ENCODE data around the gene PYDC1. TPM values are rescaled to one million over a fixed set of nuclear protein-coding genes. Genes with fewer than 3 reads are reported as not detected.

PYDC1 gene
- total and polyA plus RNA-seq, 2 donors (not counting 3 experiments of a cell fraction or from before 2014, with no cell fraction given), result not detected

DNA sequence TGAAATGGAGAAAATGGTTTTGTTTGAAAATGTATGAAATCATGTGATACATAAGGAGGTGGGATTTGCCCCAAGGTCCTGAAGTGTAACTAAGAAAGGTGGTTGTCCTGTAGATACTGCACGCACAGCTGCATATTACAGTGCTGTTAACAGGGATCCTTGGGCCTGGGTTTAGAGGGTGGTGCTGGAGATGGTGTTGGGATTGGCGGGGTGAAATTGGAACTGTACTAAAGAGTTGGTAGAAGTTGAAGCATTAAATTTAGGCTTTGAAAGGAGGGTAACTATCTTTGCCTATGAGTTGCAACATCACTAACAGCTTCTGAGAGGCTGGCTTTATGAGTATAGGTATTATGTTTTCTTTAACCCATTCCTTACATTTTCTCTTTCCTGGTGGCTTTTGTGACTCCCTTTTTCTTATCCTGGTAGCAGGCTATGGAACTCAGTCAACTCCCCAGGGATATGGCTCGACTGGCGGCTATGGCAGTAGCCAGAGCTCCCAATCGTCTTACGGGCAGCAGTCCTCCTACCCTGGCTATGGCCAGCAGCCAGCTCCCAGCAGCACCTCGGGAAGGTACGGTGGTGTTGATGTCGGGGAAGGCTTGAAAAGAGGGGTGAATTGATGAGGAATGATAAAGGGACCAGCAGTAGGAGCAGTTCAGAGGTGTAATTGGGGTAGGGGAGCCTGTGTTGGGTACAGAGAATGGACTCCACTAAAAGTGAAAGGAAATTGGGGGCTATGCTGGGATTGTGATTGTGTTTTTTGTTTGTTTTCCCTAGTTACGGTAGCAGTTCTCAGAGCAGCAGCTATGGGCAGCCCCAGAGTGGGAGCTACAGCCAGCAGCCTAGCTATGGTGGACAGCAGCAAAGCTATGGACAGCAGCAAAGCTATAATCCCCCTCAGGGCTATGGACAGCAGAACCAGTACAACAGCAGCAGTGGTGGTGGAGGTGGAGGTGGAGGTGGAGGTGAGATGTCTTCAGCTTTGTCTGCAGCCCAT is 33.2 kb downstream of the PYDC1 start:
- FAIRE-seq (no peak), DNase-seq (ENCODE audit: low read depth, low spot score) (no peak)
- TF ChIP-seq POLR2A (IDR thresholded peaks at IDR 0.05; ENCODE audit: low read depth, low read length) (no peak), EZH2 (IDR thresholded peaks at IDR 0.05; ENCODE audit: borderline replicate concordance, low read depth, low read length, severe bottlenecking) (no peak), MYC (IDR thresholded peaks at IDR 0.05; ENCODE audit: low read depth, low read length) (no peak), JUN (IDR thresholded peaks at IDR 0.05; ENCODE audit: borderline replicate concordance, insufficient read depth, insufficient read length, low read depth) (no peak), FOS (IDR thresholded peaks at IDR 0.05; ENCODE audit: borderline replicate concordance, insufficient read depth, low read length) (no peak)
- TF ChIP-seq, protein P1, sequence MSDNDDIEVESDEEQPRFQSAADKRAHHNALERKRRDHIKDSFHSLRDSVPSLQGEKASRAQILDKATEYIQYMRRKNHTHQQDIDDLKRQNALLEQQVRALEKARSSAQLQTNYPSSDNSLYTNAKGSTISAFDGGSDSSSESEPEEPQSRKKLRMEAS (IDR thresholded peaks at IDR 0.05; ENCODE audit: insufficient read depth, insufficient read length), result no peak
- Histone ChIP-seq H3K9me3 (replicated peaks; ENCODE audit: control insufficient read depth, insufficient read depth, low read length) (no peaks in the 10 kb centered on the region), H3K36me3 (ENCODE audit: control insufficient read depth in 2 of 2, extremely low read depth in 1 of 2, insufficient read depth in 2 of 2, low read length in 2 of 2) (peaks cover 47 to 50% of the 10 kb centered on the region in 2 experiments), H3K4me1 (ENCODE audit: control insufficient read depth, extremely low read depth, insufficient read depth, low read length) (peaks cover 21% of the 10 kb centered on the region), H3K27ac (ENCODE audit: insufficient read depth, low read depth, low read length) (no peak overlapping the region), H3K79me2 (ENCODE audit: control insufficient read depth, insufficient read depth, low read length) (peaks cover 82% of the 10 kb centered on the region), H4K20me1 (replicated peaks; ENCODE audit: control insufficient read depth, extremely low read depth, insufficient read depth, low read length) (peaks cover 24% of the 10 kb centered on the region), H3K9me1 (replicated peaks; ENCODE audit: control insufficient read depth, extremely low read depth, insufficient read depth, low read length) (no peaks in the 10 kb centered on the region), H3K4me3 (replicated peaks in 1 of 3; ENCODE audit: insufficient read depth in 1 of 3, low read depth in 1 of 3, low read length in 3 of 3) (peak overlapping the region in 1 of 3 experiments; percentile 95), H2AFZ (ENCODE audit: low read depth, low read length) (no peak overlapping the region), H3K9ac (replicated peaks; ENCODE audit: extremely low read depth, insufficient read depth, low read length) (no peak overlapping the region), H3K27me3 (ENCODE audit: control insufficient read depth in 2 of 2, insufficient read depth in 2 of 2, low read length in 2 of 2) (no peaks in the 10 kb centered on the region), H3K4me2 (ENCODE audit: insufficient read depth, low read length) (peak overlapping the region; percentile 31)
- ChIA-PET POLR2A (interaction anchor here (0.7 kb wide), 2 partner anchors 35 to 687 kb away, joined by 3 to 8 read pairs; no protein-coding TSS in a partner anchor), CTCF (interaction anchor here (0.7 to 1.3 kb wide), 2 partner anchors 175 to 199 kb away, joined by 3 to 4 read pairs; no protein-coding TSS in a partner anchor)
- intact Hi-C loops (cut with micrococcal nuclease) (loop anchor here (5.0 kb wide), 1 partner anchor 274 kb away; the partner anchor contains the start of gene ARMC5), dilution Hi-C loops (cut with MboI; ENCODE audit: extremely low pct_ligation_motif_present, low sequenced_read_pairs) (no loop called here)
- BruUV-seq (replicated peaks), result no TSS peak
